GM15510 (cell line): ENCODE measurements around the gene MSL3.

Experiments used
- POLR2A ChIP-seq: IDR thresholded peaks from 3 replicates; pipeline ENCODE4 v1.6.1; 2011; ENCODE audit warnings: borderline replicate concordance; ENCODE audit not compliant: insufficient read length; ENCODE audit errors: extremely low read depth

The MSL3 gene

GRCh38 chrX:11754958-11755645 is 2.9 kb upstream of the MSL3 start:
- TF ChIP-seq POLR2A = no peak

- no peak for TF ChIP-seq POLR2A
These were observed 2.3 kb upstream of the MSL3 start for GRCh38 chrX:11755724-11756123.

DNA sequence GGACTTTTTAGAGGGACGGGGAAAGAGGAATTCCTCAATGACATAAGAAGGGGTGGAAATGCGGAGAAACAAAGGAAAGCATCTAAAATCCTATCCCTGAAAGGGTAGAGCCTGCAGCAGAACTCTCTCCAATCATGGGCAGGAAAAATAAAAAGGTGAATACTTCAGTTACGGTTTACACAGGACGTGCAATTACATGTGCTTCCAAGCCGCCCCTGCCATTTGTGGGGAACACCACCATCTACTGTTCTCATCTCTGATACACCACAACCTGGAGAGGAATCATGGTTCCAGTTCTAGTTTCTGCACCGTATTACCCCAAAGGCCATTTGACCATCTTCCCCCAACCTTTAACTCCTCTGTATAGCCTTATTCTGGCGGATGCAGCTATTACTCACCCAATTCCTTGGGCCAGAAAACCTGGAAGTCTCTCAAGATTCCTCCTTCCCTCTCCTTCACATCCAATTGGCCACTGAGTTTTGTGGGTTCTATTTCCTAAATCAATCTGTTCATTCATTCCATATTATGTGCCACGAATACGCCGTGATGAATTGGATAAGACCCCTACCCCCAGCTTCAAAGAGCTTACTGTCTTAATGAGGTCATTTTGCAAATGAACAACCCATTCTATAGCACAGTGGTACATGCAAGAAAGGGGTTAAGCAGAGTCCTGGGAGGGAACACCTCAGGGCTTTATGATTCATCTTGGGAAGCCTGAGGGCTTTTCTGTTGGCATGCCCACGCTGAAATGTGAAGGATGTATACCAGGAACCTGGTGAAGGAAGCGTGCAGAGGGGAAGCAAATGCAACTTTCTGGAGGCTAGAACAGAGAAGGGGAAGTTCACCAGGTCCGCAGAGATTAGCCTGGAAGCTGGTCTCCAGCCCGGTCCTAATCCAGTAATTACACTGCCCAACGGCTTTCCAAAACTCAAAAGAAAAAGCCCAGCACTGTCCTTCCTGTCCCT is 1.4 kb upstream of the MSL3 start:
- TF ChIP-seq POLR2A = no peak

GRCh38 chrX:11757397-11757718 is 679 bp upstream of the MSL3 start:
- no peak for TF ChIP-seq POLR2A

GRCh38 chrX:11758400-11759171 is 549 bp downstream of the MSL3 start:
- TF ChIP-seq POLR2A = no peak

- no peak for TF ChIP-seq POLR2A
These were observed 1.1 kb downstream of the MSL3 start for GRCh38 chrX:11759172-11759460.

DNA sequence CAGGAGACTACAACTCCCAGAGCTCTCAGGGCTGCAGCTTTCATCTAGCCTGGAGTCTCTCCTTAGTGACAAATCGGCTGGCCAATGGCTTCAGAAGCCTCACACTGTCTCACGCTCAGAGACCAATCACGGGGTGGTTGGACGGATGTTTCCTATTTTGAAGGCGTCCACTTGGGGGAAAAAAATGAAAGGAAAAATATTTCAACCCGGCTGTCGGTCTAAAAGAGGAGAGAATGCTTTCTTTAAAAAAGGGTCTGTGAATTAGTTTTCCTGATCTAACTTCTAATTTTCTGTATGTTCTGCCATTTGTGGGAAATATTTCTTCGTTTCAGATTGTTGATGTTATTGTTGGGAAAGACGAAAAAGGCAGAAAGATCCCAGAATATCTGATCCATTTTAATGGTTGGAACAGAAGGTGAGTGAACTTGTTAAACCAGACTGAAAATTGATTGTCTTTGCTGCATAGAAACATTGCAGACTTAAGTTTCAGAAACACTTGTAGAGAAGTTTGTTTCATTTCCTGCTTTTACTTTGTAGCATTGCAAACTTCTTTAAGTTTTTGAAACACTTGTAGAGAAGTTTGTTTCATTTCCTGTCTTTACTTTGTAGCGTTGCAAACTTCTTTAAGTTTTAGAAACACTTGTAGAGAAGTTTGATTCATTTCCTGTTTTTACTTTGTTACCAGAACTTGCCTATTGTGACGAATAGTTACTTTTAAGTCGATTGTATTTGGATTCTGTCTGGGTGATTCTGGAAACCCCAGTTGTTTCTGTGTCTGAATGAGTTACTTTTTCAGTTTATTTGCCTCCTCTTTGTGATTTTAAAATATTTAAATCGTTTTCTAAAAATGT is 1.6 kb downstream of the MSL3 start:
- TF ChIP-seq POLR2A = no peak

DNA sequence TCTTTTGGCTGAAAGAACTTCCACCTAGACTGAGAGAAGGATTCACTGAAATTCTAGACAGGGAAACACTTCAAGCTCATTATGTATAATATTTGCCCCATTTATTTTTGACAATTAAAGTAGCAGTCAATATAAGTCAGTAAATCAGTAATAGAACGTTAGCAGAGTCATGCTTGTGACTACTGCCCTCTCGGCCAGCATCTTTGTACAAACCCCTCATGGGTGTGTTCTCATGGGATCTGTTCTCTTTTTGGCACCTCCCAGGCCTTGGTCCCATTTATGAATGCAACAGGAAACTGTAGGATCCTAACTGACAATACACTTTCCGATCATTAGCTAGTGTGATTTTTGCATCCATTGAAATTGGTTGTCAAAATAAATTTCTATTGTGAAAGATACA is 2.9 kb downstream of the MSL3 start:
- no peak for TF ChIP-seq POLR2A

DNA sequence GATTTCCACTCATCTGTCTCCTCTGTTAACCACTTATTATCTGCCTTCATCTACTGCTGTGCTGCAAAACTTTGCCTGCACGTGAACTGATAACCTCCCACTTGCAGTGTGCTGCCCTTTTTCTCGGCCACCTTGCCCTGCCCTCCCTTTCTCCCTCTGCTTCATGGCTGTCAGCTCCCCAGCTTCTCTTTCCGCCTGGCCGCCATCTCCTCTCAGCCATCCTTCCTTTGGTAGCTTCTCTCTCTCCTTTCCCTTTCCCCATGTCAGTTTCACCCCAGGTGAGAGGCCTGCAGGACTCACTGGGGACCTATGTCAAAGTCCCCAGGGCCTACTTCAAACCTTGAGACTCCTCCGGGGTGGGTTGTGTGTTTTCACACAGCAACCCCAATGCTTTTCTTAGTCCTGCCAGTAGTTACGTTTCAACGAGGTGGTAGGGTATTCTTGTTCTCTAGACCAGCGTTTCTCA is 6.6 kb downstream of the MSL3 start:
- TF ChIP-seq POLR2A = no peak

GRCh38 chrX:11765449-11765848 is 7.4 kb downstream of the MSL3 start:
- TF ChIP-seq POLR2A = no peak

DNA sequence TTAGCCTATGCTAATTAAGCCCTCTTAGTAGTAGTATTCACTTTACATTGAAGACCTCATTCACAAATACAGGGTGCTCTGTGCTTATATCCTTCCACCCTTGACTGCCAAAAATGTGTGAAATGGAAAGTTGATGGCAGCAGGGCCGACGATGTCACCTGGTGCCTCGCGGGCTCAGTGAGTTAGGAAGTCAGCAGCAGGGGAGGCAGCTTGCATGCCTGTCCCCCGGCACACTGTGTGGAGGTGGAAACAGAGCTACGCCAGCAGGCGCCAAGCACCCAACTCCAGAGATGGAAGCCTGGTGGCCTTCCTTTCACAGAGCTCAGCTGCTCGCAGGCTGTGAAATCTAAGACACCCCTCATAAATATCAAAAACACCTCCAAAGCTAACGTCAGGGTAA is 8.4 kb downstream of the MSL3 start:
- TF ChIP-seq POLR2A = no peak

- TF ChIP-seq POLR2A = no peak
These were observed 10.0 kb downstream of the MSL3 start for GRCh38 chrX:11768039-11768438.

DNA sequence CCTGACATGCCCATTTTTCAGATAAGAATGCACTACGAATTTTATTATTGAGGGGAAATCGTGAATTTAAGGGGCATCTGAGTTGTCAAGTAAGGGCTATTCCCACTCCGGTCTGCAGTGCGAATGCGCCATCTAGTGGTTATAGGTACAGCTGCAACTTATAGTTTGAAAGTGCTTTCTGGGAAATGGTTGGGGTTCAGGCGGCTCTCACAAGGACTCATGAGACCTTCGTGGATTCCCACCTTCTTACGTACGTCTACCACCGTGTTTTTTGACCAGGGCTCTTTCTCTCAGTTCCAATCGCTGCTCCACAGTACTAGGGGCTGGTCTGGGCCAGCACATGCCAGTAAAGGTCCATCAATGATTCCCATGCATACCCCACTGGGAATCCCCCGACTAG is 12.3 kb downstream of the MSL3 start:
- TF ChIP-seq POLR2A = no peak

- no peak for TF ChIP-seq POLR2A
These were observed 20.2 kb downstream of the MSL3 start for GRCh38 chrX:11778230-11778629.
